ENCODE results near the gene DBP. TPM values are rescaled to one million over a fixed set of nuclear protein-coding genes. Genes with fewer than 3 reads are reported as not detected.
A peak's percentile ranks its signal among the peaks of the same experiment; 100 is the strongest.
"Not testable (repeated sequence)": the region's sequence is repeated elsewhere in the genome, so short reads cannot be mapped to it uniquely, and the experiment has no call there.

The DBP gene
- total RNA-seq, 1 donor from 2014 or later, result 22.8 TPM

- ATAC-seq (peak; percentile 17), DNase-seq (no peak)
- intact Hi-C loops (cut with micrococcal nuclease), result no loop called here
Observed at GRCh38 chr19:48645620-48646000, 8.4 kb upstream of the DBP start.

GRCh38 chr19:48644839-48645619, 7.8 kb upstream of the DBP start:
- DNase-seq, result peak; percentile 77
- peak; percentile 73 for ATAC-seq
- intact Hi-C loops (cut with micrococcal nuclease), result no loop called here

GRCh38 chr19:48644355-48644754, 7.2 kb upstream of the DBP start:
- ATAC-seq (no peak), DNase-seq (no peak)
- intact Hi-C loops (cut with micrococcal nuclease), result no loop called here

GRCh38 chr19:48642862-48643261, 5.7 kb upstream of the DBP start:
- no peak for ATAC-seq
- no peak for DNase-seq
- intact Hi-C loops (cut with micrococcal nuclease), result no loop called here

GRCh38 chr19:48641850-48642249, 4.7 kb upstream of the DBP start:
- no peak for ATAC-seq
- no peak for DNase-seq
- intact Hi-C loops (cut with micrococcal nuclease), result no loop called here

GRCh38 chr19:48639483-48640375, 2.5 kb upstream of the DBP start:
- intact Hi-C loops (cut with micrococcal nuclease), result no loop called here
- ATAC-seq (no peak), DNase-seq (peak; percentile 33)

GRCh38 chr19:48638831-48639381, 1.7 kb upstream of the DBP start:
- no peak for ATAC-seq
- intact Hi-C loops (cut with micrococcal nuclease), result no loop called here
- DNase-seq, result peak; percentile 40

GRCh38 chr19:48637948-48638830, 1.0 kb upstream of the DBP start:
- DNase-seq (peak; percentile 83), ATAC-seq (peak; percentile 35)
- intact Hi-C loops (cut with micrococcal nuclease), result no loop called here

GRCh38 chr19:48637449-48637947, 319 bp upstream of the DBP start:
- intact Hi-C loops (cut with micrococcal nuclease), result no loop called here
- peak; percentile 77 for ATAC-seq
- peak; percentile 99 for DNase-seq

- intact Hi-C loops (cut with micrococcal nuclease), result no loop called here
- ATAC-seq (peak; percentile 0), DNase-seq (peak; percentile 69)
Observed at GRCh38 chr19:48635966-48636858, 967 bp downstream of the DBP start.

GRCh38 chr19:48635263-48635965, 1.8 kb downstream of the DBP start:
- intact Hi-C loops (cut with micrococcal nuclease), result no loop called here
- DNase-seq, result peak; percentile 85
- peak; percentile 54 for ATAC-seq

GRCh38 chr19:48634424-48635262, 2.5 kb downstream of the DBP start:
- intact Hi-C loops (cut with micrococcal nuclease), result no loop called here
- peak; percentile 53 for ATAC-seq
- peak; percentile 98 for DNase-seq

GRCh38 chr19:48634036-48634342, 3.2 kb downstream of the DBP start:
- no peak for ATAC-seq
- no peak for DNase-seq
- intact Hi-C loops (cut with micrococcal nuclease), result no loop called here

GRCh38 chr19:48633148-48634035, 3.8 kb downstream of the DBP start:
- intact Hi-C loops (cut with micrococcal nuclease), result no loop called here
- peak; percentile 36 for DNase-seq
- no peak for ATAC-seq

GRCh38 chr19:48632692-48633147, 4.5 kb downstream of the DBP start:
- ATAC-seq, result no peak
- intact Hi-C loops (cut with micrococcal nuclease), result no loop called here
- peak; percentile 38 for DNase-seq

- DNase-seq; ATAC-seq; intact Hi-C loops (cut with micrococcal nuclease): not testable (repeated sequence)
Observed at GRCh38 chr19:48632286-48632685, 4.9 kb downstream of the DBP start.

Data from left ventricle myocardium superior (tissue), 1 donor.